WERI-Rb-1 (cell line): ENCODE data around the gene KRT84.

Source experiments
- DNase-seq: peaks from one replicate; pipeline ENCODE4 v3.0.0-alpha.2; 2020
- H3K27ac ChIP-seq: fragments of 250-450 bp; sonication (Bioruptor Pico); 2 replicates; pipeline ENCODE4 v1.5.1; 2020; ENCODE audit warnings: mild to moderate bottlenecking, moderate library complexity
- H3K27me3 ChIP-seq: fragments of 250-450 bp; sonication (Bioruptor Pico); 2 replicates; pipeline ENCODE4 v1.5.1; 2021; ENCODE audit warnings: mild to moderate bottlenecking, low read depth, moderate library complexity; ENCODE audit not compliant: insufficient read depth, severe bottlenecking
- H3K36me3 ChIP-seq: fragments of 250-450 bp; sonication (Bioruptor Pico); 2 replicates; pipeline ENCODE4 v1.5.1; 2020; ENCODE audit warnings: mild to moderate bottlenecking, moderate library complexity
- H3K4me3 ChIP-seq: 2 replicates; pipeline ENCODE4 v1.5.1; 2011; ENCODE audit warnings: low read depth, mild to moderate bottlenecking, control low read depth, low read length
- H3K9me3 ChIP-seq: fragments of 250-450 bp; sonication (Bioruptor Pico); 2 replicates; pipeline ENCODE4 v1.5.1; 2021; ENCODE audit warnings: mild to moderate bottlenecking, moderate library complexity; ENCODE audit not compliant: severe bottlenecking
- TF ChIP-seq, protein P1 (sequence below): IDR thresholded peaks from 2 replicates; pipeline ENCODE4 v1.5.1; 2011; ENCODE audit warnings: low read depth, mild to moderate bottlenecking, control low read depth, inconsistent platforms, low read length

KRT84 gene

DNA sequence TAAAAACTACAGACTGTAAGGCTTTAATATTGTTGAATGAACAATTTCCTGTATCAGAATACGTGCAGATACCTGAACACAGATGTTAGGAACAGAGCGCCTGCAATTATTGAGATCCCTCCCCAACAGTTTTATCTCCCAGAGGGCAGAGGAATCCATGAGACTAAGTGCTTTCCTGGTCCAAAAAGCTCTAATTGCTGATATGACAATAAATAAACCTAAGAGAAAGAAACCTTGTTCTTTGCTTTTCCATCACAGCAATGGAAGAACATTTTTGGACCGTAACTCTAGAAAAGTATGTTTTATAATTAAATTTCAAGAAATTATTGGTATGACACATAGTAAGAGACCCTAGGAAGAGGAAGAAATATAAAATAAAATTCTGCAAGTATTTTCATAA, 51.3 kb downstream of the KRT84 start:
- H3K4me3 ChIP-seq: no peak overlapping the region
- no peak overlapping the region for H3K27ac ChIP-seq
- TF ChIP-seq, protein P1, sequence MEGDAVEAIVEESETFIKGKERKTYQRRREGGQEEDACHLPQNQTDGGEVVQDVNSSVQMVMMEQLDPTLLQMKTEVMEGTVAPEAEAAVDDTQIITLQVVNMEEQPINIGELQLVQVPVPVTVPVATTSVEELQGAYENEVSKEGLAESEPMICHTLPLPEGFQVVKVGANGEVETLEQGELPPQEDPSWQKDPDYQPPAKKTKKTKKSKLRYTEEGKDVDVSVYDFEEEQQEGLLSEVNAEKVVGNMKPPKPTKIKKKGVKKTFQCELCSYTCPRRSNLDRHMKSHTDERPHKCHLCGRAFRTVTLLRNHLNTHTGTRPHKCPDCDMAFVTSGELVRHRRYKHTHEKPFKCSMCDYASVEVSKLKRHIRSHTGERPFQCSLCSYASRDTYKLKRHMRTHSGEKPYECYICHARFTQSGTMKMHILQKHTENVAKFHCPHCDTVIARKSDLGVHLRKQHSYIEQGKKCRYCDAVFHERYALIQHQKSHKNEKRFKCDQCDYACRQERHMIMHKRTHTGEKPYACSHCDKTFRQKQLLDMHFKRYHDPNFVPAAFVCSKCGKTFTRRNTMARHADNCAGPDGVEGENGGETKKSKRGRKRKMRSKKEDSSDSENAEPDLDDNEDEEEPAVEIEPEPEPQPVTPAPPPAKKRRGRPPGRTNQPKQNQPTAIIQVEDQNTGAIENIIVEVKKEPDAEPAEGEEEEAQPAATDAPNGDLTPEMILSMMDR: no peak
- no peak for DNase-seq
- no peaks in the 10 kb centered on the region for H3K36me3 ChIP-seq
- H3K27me3 ChIP-seq: no peaks in the 10 kb centered on the region
- no peaks in the 10 kb centered on the region for H3K9me3 ChIP-seq

GRCh38 chr12:52333321-52333720, 52.1 kb downstream of the KRT84 start:
- no peaks in the 10 kb centered on the region for H3K36me3 ChIP-seq
- no peak for DNase-seq
- TF ChIP-seq, protein P1: no peak
- no peaks in the 10 kb centered on the region for H3K27me3 ChIP-seq
- no peaks in the 10 kb centered on the region for H3K9me3 ChIP-seq
- no peak overlapping the region for H3K4me3 ChIP-seq
- no peak overlapping the region for H3K27ac ChIP-seq

DNA sequence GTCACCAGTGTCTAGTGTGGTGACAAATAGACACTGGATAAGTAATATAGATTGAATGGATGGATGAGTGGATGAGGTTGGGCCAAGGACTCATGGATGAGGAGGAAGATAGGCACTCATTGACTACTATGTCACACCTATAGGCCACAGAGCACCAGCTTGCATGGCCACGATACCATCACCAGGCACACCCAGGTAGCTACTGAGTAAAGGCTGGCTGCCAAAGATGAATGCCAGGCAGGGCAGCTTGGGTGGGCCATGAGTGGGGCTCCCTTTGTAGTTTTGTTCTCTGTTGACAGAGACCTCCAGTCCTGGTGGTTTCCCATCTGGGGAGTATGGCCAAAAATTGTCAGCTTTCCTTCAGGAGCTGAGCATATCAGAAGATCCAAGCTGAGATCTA, 53.1 kb downstream of the KRT84 start:
- no peak overlapping the region for H3K27ac ChIP-seq
- no peak overlapping the region for H3K4me3 ChIP-seq
- no peaks in the 10 kb centered on the region for H3K36me3 ChIP-seq
- no peak for DNase-seq
- H3K27me3 ChIP-seq: peaks cover 1% of the 10 kb centered on the region
- H3K9me3 ChIP-seq: no peaks in the 10 kb centered on the region
- TF ChIP-seq, protein P1: no peak

GRCh38 chr12:52331833-52332232, 53.6 kb downstream of the KRT84 start:
- TF ChIP-seq, protein P1: no peak
- H3K9me3 ChIP-seq: no peaks in the 10 kb centered on the region
- H3K27ac ChIP-seq: no peak overlapping the region
- no peak for DNase-seq
- H3K27me3 ChIP-seq: peaks cover 5% of the 10 kb centered on the region
- H3K4me3 ChIP-seq: no peak overlapping the region
- no peaks in the 10 kb centered on the region for H3K36me3 ChIP-seq

DNA sequence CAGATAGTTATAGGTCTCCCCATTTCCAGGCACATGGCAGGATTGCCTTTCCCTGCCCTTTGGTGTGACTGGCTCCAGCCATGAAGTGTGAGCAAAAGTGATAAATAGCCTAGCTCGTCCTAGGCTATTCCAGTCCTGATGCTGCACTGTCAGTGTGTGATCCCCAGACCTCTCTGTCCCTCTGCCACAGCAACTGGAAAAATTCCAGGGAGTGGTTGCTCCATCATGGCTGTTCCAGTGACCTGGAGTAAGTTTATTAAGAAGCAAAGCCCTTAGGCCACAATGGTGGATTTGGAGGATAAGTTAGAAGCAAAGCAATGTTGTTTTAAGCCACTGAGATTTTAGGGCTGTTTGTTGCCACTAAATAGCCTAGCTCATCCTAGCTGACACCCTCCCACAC, 54.4 kb downstream of the KRT84 start:
- no peaks in the 10 kb centered on the region for H3K9me3 ChIP-seq
- no peak overlapping the region for H3K4me3 ChIP-seq
- no peak overlapping the region for H3K27ac ChIP-seq
- TF ChIP-seq, protein P1: no peak
- H3K36me3 ChIP-seq: no peaks in the 10 kb centered on the region
- peaks cover 5% of the 10 kb centered on the region for H3K27me3 ChIP-seq
- DNase-seq: no peak

GRCh38 chr12:52327830-52328500, 57.5 kb downstream of the KRT84 start:
- TF ChIP-seq, protein P1: no peak
- Histone ChIP-seq H3K4me3 (no peak overlapping the region), H3K27me3 (peaks cover 9% of the 10 kb centered on the region), H3K36me3 (no peaks in the 10 kb centered on the region), H3K27ac (no peak overlapping the region), H3K9me3 (no peaks in the 10 kb centered on the region)
- DNase-seq: no peak
